HG02973 (cell line): ENCODE data around the gene TNIK.
"Not testable (repeated sequence)": the region's sequence is repeated elsewhere in the genome, so short reads cannot be mapped to it uniquely, and the experiment has no call there.

Experiments
- ATAC-seq: cut with Tn5 transposase; IDR thresholded peaks from one replicate; pipeline ENCODE4 v1.9.1; 2021; ENCODE audit warnings: moderate library complexity; ENCODE audit not compliant: unreplicated experiment

Gene TNIK

GRCh38 chr3:171315919-171316318 lies 144.3 kb downstream of the TNIK start:
- no peak for ATAC-seq

DNA sequence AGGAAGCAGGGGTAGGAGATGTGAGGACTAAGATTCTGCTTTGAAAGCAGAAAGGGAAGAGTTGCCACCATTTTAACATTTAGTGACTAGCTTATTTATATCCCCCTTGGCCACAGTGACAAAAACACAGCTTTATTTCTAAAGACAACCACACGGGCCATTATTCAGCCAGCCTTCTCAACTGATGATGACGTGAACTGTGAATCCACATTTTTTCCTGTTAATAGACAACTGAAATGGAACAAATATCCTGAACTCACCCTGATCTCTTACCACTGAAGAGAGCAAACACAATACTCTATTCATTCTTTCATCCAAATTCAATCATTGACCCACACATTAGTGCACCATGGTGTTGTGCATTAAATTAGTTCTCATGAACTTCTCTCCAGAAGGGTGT lies 145.1 kb downstream of the TNIK start:
- ATAC-seq = no peak

DNA sequence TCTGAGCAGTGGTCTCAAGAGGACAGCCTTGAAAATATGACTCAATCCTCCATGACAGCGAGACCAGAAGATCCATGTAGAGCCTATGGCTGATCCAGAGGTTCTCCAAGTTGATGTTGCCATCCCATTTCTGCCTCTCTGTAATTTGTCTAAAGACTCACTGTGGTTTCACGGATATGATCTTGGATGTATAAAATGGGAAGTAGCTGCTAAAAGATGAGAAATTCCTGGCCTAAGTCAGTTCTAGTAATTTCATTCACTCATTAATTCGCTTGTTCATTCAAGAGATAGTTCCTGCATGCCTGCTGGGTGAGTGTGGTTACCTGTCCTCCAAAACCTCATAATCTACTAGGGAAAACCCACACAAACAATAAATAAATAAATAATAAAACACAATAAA lies 145.9 kb downstream of the TNIK start:
- ATAC-seq = no peak

DNA sequence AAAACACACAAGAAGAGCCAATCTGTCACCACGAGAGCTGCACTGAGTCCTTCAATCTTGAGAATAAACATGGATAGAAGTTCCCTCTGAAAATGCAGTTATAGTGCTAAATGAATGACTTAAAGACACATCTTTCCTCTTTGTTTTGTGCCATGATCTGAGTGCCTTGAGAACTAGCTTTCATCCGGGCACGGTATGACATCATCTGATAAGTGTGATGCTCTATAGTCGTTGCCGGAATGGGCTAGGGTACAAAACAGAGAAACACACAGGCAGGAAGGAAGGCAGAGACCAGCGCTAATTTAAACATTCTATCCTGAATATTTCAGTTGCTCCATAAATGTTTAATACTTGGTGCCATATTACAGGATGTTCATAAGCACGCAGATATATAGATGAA lies 146.5 kb downstream of the TNIK start:
- no peak for ATAC-seq

DNA sequence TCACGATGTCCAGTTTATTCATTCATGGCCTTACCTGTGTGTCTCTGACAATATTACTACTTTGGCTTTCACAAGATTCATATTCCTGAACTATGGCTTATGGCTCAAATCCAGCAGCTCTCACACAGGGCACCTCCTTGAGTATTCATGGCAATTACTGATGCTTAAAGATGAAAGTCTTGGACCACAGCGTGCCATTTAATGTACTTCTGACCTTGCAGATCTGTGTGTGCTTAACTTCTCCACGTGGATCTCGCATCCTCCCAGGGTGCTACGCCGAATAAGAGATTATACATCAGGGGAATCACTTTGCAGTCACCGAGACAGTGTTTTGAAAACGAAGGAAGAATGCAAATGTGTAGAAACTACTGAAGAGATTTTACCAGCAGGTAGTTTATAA lies 147.5 kb downstream of the TNIK start:
- ATAC-seq = no peak

GRCh38 chr3:171311784-171312183 lies 148.4 kb downstream of the TNIK start:
- no peak for ATAC-seq

DNA sequence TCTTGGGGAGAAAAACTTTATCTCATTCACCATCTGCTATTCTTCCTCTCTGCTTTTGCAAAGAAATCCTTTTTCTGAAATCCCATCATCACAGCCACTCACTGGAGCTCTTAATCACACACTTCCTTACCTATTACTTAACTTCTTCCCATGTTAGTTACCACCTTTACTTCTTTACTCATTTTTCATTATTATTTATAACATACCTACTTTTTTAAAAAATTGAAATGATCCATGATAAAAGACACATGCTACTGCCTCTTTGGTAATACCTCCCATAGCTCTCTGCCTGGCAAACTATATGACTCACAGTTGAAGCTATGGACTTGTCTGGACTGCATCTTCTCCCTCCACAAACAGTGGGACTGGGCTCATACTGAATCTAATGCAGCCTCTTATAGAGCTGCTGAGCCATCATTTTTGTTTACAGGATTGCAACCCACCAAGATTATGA lies 150.3 kb downstream of the TNIK start:
- no peak for ATAC-seq

DNA sequence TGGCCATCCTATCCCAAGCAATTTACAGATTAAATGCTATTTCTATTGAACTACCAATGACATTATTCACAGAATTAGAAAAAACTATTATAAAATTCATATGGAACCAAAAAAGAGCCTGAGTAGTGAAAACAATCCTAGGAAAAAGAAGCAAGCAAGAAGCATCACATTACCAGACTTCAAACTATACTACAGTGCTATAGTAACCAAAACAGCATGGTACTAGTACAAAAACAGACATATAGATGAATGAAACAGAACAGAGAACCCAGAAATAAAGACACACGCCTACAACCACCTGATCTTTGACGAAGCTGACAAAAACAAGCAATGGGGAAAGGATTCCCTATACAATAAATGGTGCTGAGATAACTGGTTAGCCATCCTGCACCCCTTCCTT lies 152.2 kb downstream of the TNIK start:
- no peak for ATAC-seq

GRCh38 chr3:171307046-171307585 lies 153.1 kb downstream of the TNIK start:
- ATAC-seq = no peak

DNA sequence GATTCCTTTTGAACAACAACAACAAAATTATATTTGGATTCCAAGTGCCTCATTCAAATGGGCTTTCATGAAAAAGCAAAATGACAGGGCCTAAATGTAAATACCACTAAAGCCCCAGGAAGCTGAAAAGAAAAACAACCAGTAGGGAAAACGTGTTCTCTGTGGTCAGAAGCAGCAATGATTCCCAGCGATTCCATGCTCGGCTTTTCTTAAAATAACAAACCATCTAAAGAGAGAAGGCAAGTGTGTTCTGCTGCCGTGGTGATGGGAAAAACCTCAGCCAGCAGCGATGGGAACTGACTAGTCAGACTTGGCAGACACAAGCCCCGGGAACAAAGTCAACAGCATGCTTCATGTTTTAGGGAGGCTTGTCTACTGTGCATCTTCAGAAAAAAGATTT lies 153.6 kb downstream of the TNIK start:
- no peak for ATAC-seq

DNA sequence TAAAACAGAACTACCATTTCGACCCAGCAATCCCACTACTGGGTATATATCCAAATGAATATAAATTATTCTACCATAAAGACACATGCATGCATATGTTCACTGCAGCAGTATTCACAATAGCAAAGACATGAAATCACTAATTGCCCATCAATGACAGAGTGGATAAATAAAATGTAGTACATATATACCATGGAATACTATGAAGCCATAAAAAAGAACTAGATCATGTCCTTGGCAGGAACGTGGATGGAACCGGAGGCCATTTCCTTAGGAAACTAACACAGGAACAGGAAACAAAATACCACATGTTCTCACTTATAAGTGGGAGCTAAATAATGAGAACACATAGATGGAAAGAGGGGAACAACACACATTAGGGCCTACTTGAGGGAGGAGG lies 154.4 kb downstream of the TNIK start:
- not testable (repeated sequence) for ATAC-seq

GRCh38 chr3:171304498-171304897 lies 155.7 kb downstream of the TNIK start:
- ATAC-seq = not testable (repeated sequence)

DNA sequence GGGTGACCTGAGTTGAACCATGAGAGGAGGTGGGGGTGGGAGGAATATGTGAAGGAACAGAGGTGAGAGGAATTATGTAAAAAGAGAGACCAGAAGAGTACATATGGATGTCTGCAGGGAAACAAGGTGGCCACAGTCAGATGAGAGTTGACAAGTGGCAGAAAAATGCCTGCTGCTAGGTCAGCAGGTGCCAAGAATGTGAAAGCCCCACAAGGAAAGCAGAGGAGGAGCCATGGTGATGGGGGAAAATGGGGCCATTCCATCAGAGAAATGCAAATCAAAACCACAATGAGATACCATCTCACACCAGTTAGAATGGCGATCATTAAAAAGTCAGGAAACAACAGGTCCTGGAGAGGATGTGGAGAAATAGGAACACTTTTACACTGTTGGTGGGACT lies 156.2 kb downstream of the TNIK start:
- not testable (repeated sequence) for ATAC-seq

DNA sequence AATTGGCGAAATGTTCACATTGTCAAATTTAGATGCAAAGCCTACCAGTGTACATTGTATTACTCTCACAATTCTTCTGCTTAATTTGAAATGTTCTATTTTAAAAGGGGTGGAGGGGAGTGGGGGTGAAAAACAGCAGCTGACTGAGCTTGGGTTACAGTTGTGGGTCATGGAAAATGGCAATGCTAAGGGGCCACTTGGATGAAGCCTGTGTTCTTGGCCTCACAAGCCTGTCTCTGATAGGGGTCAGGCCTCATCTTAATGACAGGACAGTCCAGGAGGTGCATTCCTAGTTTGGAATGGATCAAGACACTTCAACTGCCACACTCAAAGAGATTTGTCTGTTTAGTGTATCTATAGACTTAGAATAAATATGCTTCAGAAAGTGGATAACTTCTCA lies 158.2 kb downstream of the TNIK start:
- no peak for ATAC-seq

DNA sequence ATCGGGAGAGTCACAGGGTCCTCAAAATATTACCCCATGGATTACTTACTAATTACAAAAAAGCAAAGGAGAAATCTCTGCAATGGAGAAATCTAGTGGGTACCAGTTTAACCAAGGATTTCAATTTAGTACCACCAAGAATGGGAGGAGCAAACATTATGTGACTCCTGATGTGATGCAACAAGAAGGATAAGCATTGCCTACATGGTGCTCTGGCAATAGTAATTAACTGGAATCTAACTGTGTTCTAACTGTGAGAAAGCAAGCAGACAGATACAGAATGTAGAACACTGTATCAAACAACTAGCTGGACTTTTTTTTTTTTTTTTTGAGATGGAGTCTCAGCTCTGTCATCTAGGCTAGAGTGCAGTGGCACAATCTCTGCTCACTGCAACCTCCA lies 159.2 kb downstream of the TNIK start:
- ATAC-seq = no peak

DNA sequence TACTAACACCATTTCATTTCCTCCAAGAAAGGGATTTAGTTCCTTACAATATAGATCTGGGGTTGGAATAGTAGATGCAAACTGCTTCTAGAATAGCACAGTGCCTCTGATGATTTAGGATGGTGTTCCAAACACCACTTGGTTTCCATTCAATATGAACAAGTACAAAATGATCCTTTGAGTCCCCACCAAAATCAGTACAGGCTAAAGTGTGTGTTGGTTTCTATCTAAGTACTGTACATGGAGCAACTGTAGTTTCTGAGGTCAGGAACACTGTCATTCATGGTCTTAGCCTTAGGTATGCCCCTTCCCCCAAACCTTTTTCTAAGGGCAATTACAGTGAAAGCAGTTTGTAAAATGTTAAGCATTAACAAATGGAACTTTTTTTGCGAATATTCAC lies 162.3 kb downstream of the TNIK start:
- no peak for ATAC-seq

DNA sequence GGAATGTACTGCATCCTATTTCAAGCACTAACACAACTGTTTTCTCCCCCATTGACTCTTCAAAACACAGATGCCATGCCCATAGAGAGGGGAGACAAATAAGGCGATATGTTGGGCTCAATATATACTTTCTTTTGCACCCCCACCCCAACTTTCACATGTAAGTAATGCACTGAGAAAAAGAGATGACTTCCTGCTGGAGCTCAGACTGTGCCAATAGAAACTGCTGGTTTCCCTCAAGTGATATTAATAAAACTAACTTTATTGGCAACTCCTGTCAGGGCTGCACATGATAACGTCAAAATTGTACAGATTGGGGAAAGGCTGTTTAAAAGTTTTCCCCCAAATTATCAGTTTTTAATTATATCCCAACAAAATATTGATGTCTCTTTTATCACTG lies 163.0 kb downstream of the TNIK start:
- no peak for ATAC-seq

DNA sequence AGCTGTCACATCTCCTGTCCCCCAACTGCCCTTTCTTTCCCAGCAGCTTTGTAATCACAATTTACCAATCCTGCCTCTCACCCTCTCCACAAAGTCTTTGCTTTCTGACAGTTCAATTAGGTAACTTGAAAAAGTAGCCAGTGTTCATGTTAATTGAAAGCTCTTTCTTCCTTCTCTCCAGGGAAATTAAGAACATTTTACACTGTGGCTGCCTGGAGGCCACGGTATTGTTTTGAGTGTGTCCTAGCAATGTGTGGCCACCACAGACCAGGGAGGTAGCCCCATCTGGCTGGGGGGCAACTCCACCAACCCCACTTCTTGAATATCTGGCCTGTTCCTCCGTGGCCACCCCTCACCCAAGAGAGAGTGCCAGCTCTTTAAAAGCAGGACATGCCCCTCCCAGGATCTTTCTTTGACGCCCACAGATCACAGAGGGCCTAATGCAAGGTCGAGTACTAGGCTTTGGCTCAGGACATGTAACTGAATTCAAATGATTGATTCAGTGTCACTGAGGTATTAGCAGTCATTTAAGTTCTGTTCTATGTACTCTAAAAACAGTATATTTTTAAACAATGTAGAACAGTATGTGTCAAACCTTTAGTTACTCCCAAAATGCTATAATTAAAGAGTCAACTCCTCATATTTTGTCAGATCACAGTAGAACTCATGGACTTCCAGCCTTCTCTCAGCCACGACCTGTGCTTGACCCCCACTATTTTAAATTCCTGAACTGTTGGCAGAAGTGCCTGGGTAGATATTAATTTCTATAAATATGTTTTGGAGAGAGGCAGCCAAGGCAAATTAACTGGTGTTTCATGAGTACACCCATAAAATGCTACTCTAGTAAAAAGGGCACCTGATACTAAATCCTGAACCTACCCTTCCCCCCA lies 164.5 kb downstream of the TNIK start:
- no peak for ATAC-seq

DNA sequence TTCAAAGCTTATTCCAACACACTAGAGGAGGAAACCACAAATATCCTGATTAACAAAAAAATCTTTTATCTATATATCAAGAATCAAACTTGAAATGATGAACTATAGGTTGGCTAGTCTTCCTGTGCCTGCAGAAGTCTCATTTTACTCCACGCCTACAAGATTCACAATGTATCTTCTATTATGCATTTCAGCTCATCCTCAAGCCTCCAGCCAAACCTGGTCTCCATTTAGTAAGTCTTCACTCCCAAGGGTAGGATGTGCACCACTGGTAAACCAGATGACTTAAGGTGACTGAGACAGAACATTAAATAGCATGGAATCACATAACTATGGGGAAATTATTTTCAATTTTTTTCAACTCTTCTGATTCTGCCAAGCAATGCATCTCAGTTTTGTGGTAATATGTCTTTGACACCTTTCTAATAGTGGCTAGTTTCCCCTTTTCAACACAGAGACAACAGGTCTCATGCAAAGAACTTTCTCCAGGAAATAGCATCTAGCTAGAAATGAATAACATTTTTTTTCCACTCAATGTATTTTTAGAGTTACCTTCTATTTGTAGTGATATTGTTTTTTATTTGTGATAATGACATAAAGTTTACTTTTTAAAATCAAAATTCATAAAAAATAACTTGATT lies 166.9 kb downstream of the TNIK start:
- ATAC-seq = no peak

DNA sequence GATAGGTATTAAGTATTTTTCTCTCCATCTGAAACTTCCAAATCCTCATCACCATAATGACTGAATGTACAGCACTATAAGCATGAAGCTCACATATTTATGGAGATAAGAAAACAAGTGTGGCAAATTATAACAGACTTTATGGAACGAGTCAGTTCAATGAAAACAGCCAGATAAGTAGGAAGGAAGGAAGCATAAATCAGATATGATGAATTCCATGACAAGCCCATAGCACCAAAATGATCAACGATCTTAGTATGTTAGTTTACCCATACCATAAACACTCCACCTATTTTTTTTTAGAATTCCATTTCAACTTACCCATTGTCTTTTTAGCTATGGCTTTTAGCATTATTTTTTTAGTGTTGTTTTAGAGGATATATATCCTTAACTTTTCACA lies 169.5 kb downstream of the TNIK start:
- ATAC-seq = no peak

DNA sequence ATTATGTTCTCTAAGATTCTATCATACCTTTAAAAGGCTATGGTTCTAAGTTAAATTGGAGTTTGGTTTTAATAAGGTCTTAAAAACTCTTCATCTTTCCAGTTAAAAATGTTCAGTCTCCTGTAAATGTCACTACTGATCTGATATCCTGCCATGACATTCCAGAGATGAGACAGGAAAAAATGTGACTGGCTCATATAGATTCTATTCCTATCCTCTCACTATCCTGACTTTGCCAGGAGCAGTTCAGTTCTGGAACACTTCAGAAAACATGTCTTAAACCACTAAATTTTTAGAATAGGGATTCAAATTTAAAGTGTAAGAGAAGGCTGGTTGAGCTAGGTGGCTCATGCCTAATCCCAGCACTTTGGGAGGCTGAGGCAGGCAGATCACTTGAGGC lies 170.9 kb downstream of the TNIK start:
- no peak for ATAC-seq

- not testable (repeated sequence) for ATAC-seq
Measured at GRCh38 chr3:171287761-171288160, 172.4 kb downstream of the TNIK start.
